ENCODE measurements around the gene NDUFAF4. TPM values are rescaled to one million over a fixed set of nuclear protein-coding genes. Genes with fewer than 3 reads are reported as not detected.

NDUFAF4 gene
- total RNA-seq, result 22.6 and 28.2 TPM in 2 replicates

GRCh38 chr6:96897396-96898240 lies at the start of gene NDUFAF4:
Gene NDUFAF4 (minus strand): TSS chr6:96897891. CDS start chr6:96897801, 90 bp downstream.

Small RNA genes within 50 kb of the gene (small RNA-seq; reads per million reads assigned to genes)
- not detected for gene RN7SL509P

Other genes with a start within 250 kb of the NDUFAF4 start
- under 0.01 and 0.36 TPM in 2 replicates for gene GPR63, start 60.4 kb downstream of the NDUFAF4 start, total RNA-seq
- gene KLHL32, start 26.8 kb upstream of the NDUFAF4 start, total RNA-seq, result under 0.01 TPM in 2 replicates